Colonic mucosa (tissue), 4 donors: Measurements from ENCODE around the gene PTCRA. TPM values are rescaled to one million over a fixed set of nuclear protein-coding genes. Genes with fewer than 3 reads are reported as not detected.
"Not testable (repeated sequence)": the region's sequence is repeated elsewhere in the genome, so short reads cannot be mapped to it uniquely, and the experiment has no call there.

ENCODE experiments used
- DNase-seq: peaks from one replicate; pipeline ENCODE4 v3.0.0-alpha.2; 2020
- H3K27ac ChIP-seq: fragments of 200-600 bp; one replicate; pipeline ENCODE4 v1.8.0; 2021
- H3K27me3 ChIP-seq: fragments of 200-600 bp; one replicate; pipeline ENCODE4 v1.8.0; 2021
- H3K36me3 ChIP-seq: fragments of 200-600 bp; one replicate; pipeline ENCODE4 v1.8.0; 2021
- H3K4me1 ChIP-seq: fragments of 200-600 bp; one replicate; pipeline ENCODE4 v1.8.0; 2021; ENCODE audit warnings: mild to moderate bottlenecking
- H3K4me3 ChIP-seq: fragments of 200-600 bp; one replicate; pipeline ENCODE4 v1.8.0; 2021
- H3K9ac ChIP-seq, 2 donors: one replicate each; pipeline ENCODE4 v1.7.0; 2013; ENCODE audit warnings: control low read depth in 2 of 2, low read depth in 2 of 2, low read length in 2 of 2
- H3K9me3 ChIP-seq: fragments of 200-600 bp; one replicate; pipeline ENCODE4 v1.8.0; 2021
- CTCF ChIP-seq: fragments of 200-600 bp; IDR thresholded peaks from one replicate; pipeline ENCODE4 v1.8.0; 2022; ENCODE audit warnings: antibody characterized with exemption, mild to moderate bottlenecking
- intact Hi-C: fragments of 100-400 bp; cut with DNase I; formaldehyde crosslinking; loops from one replicate; pipeline ENCODE4 v1.14.1; 2022
- total RNA-seq, 2 donors: library from RNA; stranded (reverse); fragmentation: NEBNext Ultra II Directional in 1 of 2; extraction: Animal tissue kit (Norgen Biotek cat#: 25700) in 1 of 2; gene quantifications; one replicate each; pipeline ENCODE4 v1.2.1, GENCODE V29; 2021
- donor health status: healthy.
- donor health status: DM: no; HTN: no; CAD: no.
- donor health status: DM: no; HTN: no; CAD: no.

PTCRA gene
- total RNA-seq, 2 donors from 2014 or later, result not detected

GRCh38 chr6:42939810-42940167 lies 23.9 kb downstream of the PTCRA start:
- Histone ChIP-seq H3K9ac (no peak overlapping the region), H3K4me3 (no peak overlapping the region)

GRCh38 chr6:42940493-42941045 lies 24.7 kb downstream of the PTCRA start:
- H3K36me3 ChIP-seq, result peaks cover 2% of the 10 kb centered on the region

More at GRCh38 chr6:42939810-42940167, 23.9 kb downstream of the PTCRA start:
- H3K36me3 ChIP-seq, result peaks cover 8% of the 10 kb centered on the region
- H3K4me1 ChIP-seq, result no peaks in the 10 kb centered on the region
- no peaks in the 10 kb centered on the region for H3K9me3 ChIP-seq
- no peaks in the 10 kb centered on the region for H3K27me3 ChIP-seq
- H3K27ac ChIP-seq, result no peak overlapping the region
- no peak for TF ChIP-seq CTCF
- no peak for DNase-seq
- intact Hi-C loops, result no loop called here

GRCh38 chr6:42941356-42941755 lies 25.5 kb downstream of the PTCRA start:
- H3K4me3 ChIP-seq, H3K9me3 ChIP-seq, DNase-seq, H3K4me1 ChIP-seq, H3K27me3 ChIP-seq, H3K9ac ChIP-seq, H3K36me3 ChIP-seq, H3K27ac ChIP-seq, intact Hi-C loops: not testable (repeated sequence)

More at GRCh38 chr6:42940493-42941045, 24.7 kb downstream of the PTCRA start:
- Histone ChIP-seq H3K4me1 (no peaks in the 10 kb centered on the region), H3K27me3 (no peaks in the 10 kb centered on the region), H3K27ac (no peak overlapping the region), H3K9ac (no peak overlapping the region), H3K9me3 (no peaks in the 10 kb centered on the region), H3K4me3 (no peak overlapping the region)
- TF ChIP-seq CTCF, result no peak
- DNase-seq, result no peak
- intact Hi-C loops, result no loop called here

- Histone ChIP-seq H3K36me3 (no peaks in the 10 kb centered on the region), H3K27me3 (no peaks in the 10 kb centered on the region), H3K9me3 (no peaks in the 10 kb centered on the region), H3K4me1 (no peaks in the 10 kb centered on the region), H3K27ac (no peak overlapping the region), H3K4me3 (no peak overlapping the region), H3K9ac (no peak overlapping the region)
- TF ChIP-seq CTCF, result no peak
- no peak for DNase-seq
- intact Hi-C loops, result no loop called here
Measured at GRCh38 chr6:42942444-42942843, 26.6 kb downstream of the PTCRA start.

GRCh38 chr6:42947950-42948349 lies 32.1 kb downstream of the PTCRA start:
- no peak for TF ChIP-seq CTCF

GRCh38 chr6:42952389-42952788 lies 36.5 kb downstream of the PTCRA start:
- Histone ChIP-seq H3K27me3 (no peaks in the 10 kb centered on the region), H3K9ac (no peak overlapping the region), H3K4me1 (no peaks in the 10 kb centered on the region), H3K4me3 (no peak overlapping the region), H3K27ac (no peak overlapping the region), H3K9me3 (no peaks in the 10 kb centered on the region), H3K36me3 (no peaks in the 10 kb centered on the region)
- DNase-seq, result no peak
- TF ChIP-seq CTCF, result no peak
- intact Hi-C loops, result no loop called here

More at GRCh38 chr6:42947950-42948349, 32.1 kb downstream of the PTCRA start:
- Histone ChIP-seq H3K4me3 (no peak overlapping the region), H3K36me3 (no peaks in the 10 kb centered on the region), H3K27ac (no peak overlapping the region), H3K9me3 (no peaks in the 10 kb centered on the region), H3K27me3 (no peaks in the 10 kb centered on the region), H3K4me1 (no peaks in the 10 kb centered on the region), H3K9ac (no peak overlapping the region)
- intact Hi-C loops, result no loop called here
- DNase-seq, result no peak

GRCh38 chr6:42954405-42954804 lies 38.6 kb downstream of the PTCRA start:
- intact Hi-C loops, H3K9me3 ChIP-seq, H3K4me1 ChIP-seq, H3K27ac ChIP-seq, H3K4me3 ChIP-seq, H3K27me3 ChIP-seq, DNase-seq, H3K36me3 ChIP-seq, H3K9ac ChIP-seq: not testable (repeated sequence)
